ENCODE measurements around the gene WASF2.
A peak's percentile ranks its signal among the peaks of the same experiment; 100 is the strongest.
"Not testable (repeated sequence)": the region's sequence is repeated elsewhere in the genome, so short reads cannot be mapped to it uniquely, and the experiment has no call there.

WASF2 gene

DNA sequence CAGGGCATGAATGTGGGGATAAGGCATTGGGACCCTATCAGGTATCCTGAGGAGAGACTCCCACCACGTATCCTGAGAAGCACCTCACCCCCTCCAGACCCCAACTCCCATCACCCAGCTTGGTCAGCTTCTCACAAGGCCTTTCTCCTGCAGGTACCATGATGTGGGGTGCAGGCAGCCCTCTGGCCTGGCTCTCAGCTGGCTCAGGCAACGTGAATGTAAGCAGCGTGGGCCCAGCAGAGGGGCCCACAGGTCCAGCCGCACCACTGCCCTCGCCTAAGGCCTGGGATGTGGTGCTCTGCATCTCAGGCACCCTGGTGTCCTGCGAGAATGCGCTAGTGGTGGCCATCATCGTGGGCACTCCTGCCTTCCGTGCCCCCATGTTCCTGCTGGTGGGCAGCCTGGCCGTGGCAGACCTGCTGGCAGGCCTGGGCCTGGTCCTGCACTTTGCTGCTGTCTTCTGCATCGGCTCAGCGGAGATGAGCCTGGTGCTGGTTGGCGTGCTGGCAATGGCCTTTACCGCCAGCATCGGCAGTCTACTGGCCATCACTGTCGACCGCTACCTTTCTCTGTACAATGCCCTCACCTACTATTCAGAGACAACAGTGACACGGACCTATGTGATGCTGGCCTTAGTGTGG is 96.2 kb downstream of the WASF2 start:
- no peak for DNase-seq

GRCh38 chr1:27392778-27393635 is 97.0 kb downstream of the WASF2 start:
- no peak for DNase-seq

GRCh38 chr1:27392096-27392777 is 97.7 kb downstream of the WASF2 start, which contains the start of gene GPR3:
Gene GPR3 (plus strand): TSS chr1:27392622. CDS start chr1:27393799, 1,177 bp downstream.
- DNase-seq, result peak; percentile 93 to 94

DNA sequence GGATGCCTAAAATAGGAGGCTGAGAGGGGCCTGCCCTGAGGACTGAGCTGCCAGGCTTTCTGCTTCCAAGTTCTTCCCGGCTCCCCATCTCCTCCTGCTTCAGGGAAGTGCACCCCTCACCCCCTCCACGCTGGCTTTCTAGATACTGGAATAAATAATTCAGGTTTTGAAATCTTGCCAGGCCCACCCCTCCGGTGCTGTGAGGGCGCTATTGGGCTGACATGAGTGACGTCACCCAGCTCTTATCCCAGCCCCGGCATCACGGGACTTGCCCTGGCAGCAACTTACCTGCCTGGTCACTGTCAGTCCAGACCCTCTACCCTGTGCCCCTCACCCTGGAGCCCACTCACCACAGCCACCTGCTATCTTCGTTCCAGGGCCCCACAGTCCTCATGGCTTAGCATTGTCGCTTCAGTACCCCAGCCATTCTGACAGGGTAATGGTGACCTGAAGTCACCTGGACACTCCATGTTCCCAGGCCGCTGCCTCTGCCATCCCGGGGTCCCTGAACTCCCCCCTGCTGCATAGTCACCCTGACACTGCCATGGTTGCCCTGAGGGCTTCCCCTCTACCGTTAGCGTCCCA is 98.4 kb downstream of the WASF2 start:
- DNase-seq, result peak; percentile 36

- DNase-seq, result peak; percentile 73 to 81
Measured at GRCh38 chr1:27388337-27389005, 101.5 kb downstream of the WASF2 start.

DNA sequence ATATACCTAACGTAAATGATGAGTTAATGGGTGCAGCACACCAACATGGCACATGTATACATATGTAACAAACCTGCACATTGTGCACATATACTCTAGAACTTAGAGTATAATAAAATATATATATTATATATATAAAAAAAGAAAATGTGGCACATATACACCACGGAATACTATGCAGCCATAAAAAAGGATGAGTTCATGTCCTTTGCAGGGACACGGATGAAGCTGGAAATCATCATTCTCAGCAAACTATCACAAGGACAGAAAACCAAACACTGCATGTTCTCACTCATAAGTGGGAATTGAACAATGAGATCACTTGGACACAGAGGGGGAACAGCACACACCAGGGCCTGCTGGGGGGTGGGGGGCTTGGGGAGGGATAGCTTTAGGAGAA is 105.2 kb downstream of the WASF2 start:
- DNase-seq, result not testable (repeated sequence)

DNA sequence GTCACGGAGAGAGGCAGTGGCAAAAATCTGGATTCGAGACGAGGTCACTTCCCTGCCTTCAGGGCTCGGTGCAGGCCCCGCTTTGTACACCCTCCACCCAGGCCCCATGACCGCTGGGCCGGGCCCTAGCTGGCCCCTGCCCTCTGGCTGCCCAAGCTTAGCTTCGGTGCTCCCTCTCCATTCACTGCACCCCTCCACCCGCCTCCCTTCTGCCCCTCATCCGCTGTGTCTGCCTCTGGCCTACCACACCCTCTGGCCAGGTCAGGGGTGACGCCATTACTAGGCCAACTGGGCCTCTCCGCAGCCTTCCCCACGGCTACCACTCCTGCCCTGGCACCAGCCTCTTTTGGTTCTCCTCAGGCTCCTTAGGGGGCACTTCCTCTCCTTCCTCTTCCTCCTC is 106.3 kb downstream of the WASF2 start:
- no peak for DNase-seq

GRCh38 chr1:27383039-27383605 is 106.8 kb downstream of the WASF2 start, which contains the start of gene CD164L2:
Gene CD164L2 (minus strand): TSS chr1:27383333. CDS start chr1:27383239, 94 bp downstream.
- DNase-seq, result peak; percentile 32 to 42

- no peak for DNase-seq
Measured at GRCh38 chr1:27381969-27382762, 107.8 kb downstream of the WASF2 start.

GRCh38 chr1:27380766-27381733 is 108.9 kb downstream of the WASF2 start:
- DNase-seq, result no peak

DNA sequence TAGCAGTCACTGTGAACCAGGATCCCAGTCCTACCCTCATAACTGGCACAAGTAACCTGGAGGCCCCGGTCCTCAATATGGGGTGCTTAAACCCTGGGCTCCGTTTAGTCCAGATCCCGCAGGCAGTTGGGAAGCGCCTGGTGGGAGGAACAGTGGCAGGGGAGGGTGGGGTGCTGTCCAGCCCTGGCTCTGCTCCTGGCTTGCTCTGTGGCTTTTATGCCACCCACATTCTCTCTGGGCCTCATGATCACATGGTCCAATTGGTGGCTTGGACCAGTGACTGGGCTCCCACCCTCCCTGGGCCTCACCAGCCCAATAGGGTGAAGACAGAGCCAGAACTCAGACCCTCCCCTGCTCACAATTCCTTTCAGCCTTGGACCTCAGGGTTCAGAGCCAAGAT is 109.7 kb downstream of the WASF2 start:
- DNase-seq, result no peak

DNA sequence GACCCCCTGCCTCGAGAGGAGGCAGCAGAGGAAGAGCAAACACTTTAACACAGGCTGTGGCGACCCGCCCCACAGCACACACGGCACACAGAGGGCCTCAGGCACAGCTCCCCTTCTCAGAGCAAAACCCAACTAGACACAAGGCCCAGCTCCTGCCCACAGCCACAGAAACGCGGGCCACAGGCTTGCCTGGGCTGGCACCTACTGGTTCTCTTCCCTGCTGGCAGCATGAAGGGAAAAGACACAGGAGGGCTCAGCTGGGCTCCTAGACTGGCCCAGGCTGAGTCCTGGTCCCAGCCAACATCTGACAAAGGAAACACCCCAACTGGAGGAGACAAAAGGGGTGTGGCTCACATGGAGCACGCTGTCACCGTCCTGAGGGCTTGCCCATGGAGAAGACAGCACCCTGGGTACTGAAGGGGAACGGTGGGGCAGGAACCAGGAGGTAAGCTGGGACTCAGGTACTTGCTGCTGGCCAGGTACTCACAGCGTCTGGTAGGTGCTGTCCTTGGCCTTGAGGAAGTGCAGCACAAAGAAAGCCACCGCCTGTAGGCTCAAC is 110.3 kb downstream of the WASF2 start:
- DNase-seq, result no peak

GRCh38 chr1:27377760-27378495 is 112.0 kb downstream of the WASF2 start:
- DNase-seq, result no peak

DNA sequence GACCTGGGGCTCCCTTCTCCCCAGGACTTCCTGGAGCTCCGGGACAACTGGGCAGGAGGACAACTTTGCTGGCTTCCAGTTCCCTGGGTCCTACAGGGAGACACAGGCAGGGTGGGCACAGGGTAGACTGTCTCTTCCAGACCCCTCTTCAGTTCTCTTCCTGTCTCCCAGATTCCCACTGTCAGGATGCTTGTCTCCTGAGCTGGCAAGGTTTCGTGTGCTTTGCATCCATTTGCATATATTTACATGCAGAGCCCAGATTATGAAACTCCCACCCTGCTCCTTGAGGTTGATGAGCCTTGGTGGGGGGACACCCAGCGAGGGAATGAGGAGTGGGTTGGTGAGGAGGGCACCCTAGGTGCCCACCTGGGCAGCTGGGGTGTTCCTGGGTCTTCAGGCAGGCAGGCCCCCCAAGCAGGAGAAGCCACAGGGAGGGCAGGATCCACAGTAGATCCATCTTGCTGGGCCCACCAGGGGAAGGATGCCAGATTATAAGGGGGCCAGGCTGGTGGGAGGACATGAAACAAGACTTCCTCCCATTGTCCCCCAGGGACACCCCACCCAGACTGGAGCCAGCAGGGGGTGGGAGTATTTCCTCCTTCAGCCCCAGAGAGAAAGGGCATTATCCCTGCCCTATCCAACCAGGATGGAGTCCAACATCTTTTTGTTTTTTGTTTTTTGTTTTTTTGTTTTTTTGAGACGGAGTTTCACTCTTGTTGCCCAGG is 115.4 kb downstream of the WASF2 start, which contains the start of gene FCN3:
Gene FCN3 (minus strand): TSS at position 463 of the 725 bp plus-strand sequence. CDS start 6 bp downstream, at position 457.
- no peak for DNase-seq

DNA sequence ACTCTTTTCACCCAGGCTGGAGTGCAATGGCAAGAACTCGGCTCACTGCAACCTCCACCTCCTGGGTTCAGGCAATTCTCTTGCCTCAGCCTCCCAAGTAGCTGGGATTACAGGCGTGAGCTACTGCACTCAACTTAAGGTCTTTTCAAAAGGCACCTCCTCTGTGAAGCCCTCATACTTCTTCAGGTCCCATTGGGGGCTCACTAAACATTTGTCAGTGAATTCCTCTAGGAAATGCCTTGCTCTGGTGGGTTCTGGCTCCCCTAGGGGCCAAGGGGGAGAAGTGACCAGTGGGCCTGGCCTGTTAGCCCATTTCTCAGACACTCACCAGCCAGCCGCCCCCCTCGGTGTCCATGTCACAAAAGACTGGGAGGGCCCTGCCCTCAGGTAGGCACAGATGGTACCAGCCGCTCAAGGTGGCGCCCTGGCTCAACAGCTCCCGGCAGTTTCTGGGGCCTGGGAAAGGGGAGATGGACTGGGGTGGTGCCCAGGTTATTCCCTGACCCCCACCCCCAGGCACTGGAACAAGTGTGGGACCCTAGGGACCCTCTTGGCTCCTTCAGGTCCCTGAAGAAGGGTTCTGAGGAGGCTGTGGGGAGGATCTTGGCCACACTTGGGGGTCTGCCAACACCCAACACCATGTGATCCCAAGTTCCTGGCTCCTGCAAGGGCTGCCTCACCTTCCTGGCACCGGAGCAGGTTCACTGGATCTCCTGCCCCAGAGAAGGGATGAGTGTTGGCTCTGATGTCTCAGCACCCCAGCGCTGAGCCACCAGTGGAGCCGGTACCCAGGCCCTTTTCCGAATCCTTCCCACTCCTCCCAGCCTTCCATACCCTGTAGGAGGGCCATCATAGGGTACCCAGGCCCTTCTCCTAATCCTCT is 116.9 kb downstream of the WASF2 start:
- DNase-seq, result no peak

DNA sequence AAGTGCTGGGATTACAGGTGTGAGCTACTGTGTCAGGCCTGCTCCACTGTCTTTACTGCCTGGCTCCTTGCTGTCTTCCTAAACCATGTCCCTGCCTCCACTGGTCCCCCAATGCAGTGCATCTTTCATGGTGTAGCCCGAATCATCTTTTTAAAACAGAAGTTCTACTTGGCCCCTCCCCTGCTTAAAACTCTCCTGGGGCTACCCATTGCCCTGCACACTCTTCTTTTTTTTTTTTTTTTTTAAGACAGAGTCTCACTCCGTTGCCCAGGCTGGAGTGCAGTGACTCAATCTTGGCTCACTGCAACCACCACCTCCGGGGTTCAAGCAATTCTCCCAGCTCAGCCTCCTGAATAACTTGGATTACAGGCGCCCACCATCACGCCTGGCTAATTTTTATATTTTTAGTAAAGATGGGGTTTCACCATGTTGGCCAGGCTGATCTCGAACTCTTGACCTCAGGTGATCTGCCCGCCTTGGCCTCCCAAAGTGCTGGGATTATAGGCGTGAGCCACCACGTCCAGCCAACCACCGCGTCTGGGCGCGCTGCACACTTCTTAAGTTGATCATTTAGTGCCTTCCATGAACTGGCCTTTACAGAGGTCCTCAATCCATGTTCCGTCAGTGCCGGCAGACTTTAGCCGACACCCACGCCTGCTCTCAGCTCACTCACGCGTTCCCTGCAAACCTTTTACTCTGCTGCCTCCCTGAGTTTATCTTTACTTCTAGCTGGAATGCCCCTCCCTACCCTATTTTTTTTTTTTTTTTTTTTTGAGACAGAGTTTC is 117.8 kb downstream of the WASF2 start:
- DNase-seq, result no peak
